Ishikawa (cell line): Measurements from ENCODE around the gene GRAMD1A.
A peak's percentile ranks its signal among the peaks of the same experiment; 100 is the strongest.

Source experiments
- CEBPB ChIP-seq: IDR thresholded peaks from 2 replicates; pipeline ENCODE4 v1.6.1; 2012
- CREB1 ChIP-seq: IDR thresholded peaks from 2 replicates; pipeline ENCODE4 v1.6.1; 2012; ENCODE audit warnings: low read depth
- EGR1 ChIP-seq: IDR thresholded peaks from 2 replicates; pipeline ENCODE4 v1.6.1; 2012
- EP300 ChIP-seq: IDR thresholded peaks from 2 replicates; pipeline ENCODE4 v1.6.1; 2012; ENCODE audit warnings: borderline replicate concordance
- FOXM1 ChIP-seq: IDR thresholded peaks from 2 replicates; pipeline ENCODE4 v1.6.1; 2012; ENCODE audit warnings: low read depth, borderline replicate concordance
- NFIC ChIP-seq: IDR thresholded peaks from 2 replicates; pipeline ENCODE4 v1.6.1; 2012
- RAD21 ChIP-seq: IDR thresholded peaks from 2 replicates; pipeline ENCODE4 v1.6.1; 2012; ENCODE audit warnings: low read depth
- TAF1 ChIP-seq: IDR thresholded peaks from 2 replicates; pipeline ENCODE4 v1.6.1; 2012; ENCODE audit warnings: low read depth, mild to moderate bottlenecking
- TCF12 ChIP-seq: IDR thresholded peaks from 2 replicates; pipeline ENCODE4 v1.6.1; 2012; ENCODE audit warnings: low read depth
- TEAD4 ChIP-seq: IDR thresholded peaks from 2 replicates; pipeline ENCODE4 v1.6.1; 2012
- USF1 ChIP-seq: IDR thresholded peaks from 2 replicates; pipeline ENCODE4 v1.6.1; 2012
- YY1 ChIP-seq: IDR thresholded peaks from 2 replicates; pipeline ENCODE4 v1.6.1; 2012; ENCODE audit warnings: low read depth
- ZBTB7A ChIP-seq: IDR thresholded peaks from 2 replicates; pipeline ENCODE4 v1.6.1; 2012; ENCODE audit warnings: low read depth
- TF ChIP-seq, protein P1 (sequence below): IDR thresholded peaks from 2 replicates; pipeline ENCODE4 v1.6.1; 2012; ENCODE audit warnings: low read depth, mild to moderate bottlenecking
- TF ChIP-seq, protein P2 (sequence below): IDR thresholded peaks from 2 replicates; pipeline ENCODE4 v1.6.1; 2012

Gene GRAMD1A

DNA sequence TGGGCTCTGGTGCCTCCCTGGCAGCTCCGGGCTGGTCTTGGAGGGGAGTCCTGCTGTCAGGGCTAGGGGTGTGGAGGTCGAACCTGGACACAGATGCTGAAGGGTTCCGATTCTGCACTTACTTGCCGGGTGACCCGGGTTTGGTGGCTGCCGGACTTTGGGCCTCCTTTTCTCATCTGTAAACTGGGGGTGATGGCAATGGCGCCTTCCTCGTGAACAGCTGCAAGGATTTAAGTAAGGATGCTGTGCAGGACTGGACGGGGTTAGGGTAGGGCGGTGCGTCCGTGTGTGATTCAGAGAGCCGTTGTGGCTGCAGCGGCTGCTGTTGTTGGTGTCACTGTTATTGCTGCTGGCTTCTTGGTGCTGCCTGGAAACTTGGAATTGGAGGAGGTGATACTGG is 43.8 kb downstream of the GRAMD1A start:
- TF ChIP-seq ZBTB7A (no peak), EGR1 (no peak), YY1 (no peak), EP300 (no peak), TAF1 (no peak), NFIC (no peak), FOXM1 (no peak), RAD21 (no peak), TCF12 (no peak)
- TF ChIP-seq, protein P1, sequence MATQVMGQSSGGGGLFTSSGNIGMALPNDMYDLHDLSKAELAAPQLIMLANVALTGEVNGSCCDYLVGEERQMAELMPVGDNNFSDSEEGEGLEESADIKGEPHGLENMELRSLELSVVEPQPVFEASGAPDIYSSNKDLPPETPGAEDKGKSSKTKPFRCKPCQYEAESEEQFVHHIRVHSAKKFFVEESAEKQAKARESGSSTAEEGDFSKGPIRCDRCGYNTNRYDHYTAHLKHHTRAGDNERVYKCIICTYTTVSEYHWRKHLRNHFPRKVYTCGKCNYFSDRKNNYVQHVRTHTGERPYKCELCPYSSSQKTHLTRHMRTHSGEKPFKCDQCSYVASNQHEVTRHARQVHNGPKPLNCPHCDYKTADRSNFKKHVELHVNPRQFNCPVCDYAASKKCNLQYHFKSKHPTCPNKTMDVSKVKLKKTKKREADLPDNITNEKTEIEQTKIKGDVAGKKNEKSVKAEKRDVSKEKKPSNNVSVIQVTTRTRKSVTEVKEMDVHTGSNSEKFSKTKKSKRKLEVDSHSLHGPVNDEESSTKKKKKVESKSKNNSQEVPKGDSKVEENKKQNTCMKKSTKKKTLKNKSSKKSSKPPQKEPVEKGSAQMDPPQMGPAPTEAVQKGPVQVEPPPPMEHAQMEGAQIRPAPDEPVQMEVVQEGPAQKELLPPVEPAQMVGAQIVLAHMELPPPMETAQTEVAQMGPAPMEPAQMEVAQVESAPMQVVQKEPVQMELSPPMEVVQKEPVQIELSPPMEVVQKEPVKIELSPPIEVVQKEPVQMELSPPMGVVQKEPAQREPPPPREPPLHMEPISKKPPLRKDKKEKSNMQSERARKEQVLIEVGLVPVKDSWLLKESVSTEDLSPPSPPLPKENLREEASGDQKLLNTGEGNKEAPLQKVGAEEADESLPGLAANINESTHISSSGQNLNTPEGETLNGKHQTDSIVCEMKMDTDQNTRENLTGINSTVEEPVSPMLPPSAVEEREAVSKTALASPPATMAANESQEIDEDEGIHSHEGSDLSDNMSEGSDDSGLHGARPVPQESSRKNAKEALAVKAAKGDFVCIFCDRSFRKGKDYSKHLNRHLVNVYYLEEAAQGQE = no peak

- TF ChIP-seq, protein P1 = no peak
- TF ChIP-seq RAD21 = peak; percentile 76
Observed at GRCh38 chr19:35044317-35045117, 44.4 kb downstream of the GRAMD1A start.

DNA sequence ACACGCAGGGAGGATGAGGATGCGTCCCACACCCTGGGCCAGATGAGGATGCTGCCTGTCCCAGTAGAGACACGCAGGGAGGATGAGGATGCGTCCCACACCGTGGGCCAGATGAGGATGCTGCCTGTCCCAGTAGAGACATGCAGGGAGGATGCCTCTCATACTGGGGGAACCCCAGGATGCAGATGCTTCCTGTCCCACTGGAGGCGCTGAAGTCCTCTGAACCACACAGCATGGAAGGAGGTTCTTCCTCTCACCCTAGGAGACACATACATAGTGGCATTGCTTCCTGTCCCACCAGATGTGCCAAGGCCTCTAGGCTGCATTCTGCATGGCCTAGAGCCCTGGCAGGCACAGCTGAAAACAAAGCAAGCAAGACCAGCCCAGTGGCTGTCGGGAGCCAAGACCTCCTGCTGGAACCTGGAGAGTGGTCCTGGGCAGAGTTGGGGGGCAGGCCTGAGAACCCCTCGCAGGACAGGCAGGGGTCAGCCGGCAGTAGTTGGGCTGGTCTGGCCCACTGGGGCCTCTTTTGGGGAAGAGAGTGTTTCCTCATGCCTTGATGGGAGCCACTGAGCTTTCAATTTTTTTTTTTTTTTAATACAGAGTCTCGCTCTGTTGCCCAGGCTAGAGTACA is 45.7 kb downstream of the GRAMD1A start:
- TF ChIP-seq RAD21 (peak; percentile 34), ZBTB7A (no peak)

GRCh38 chr19:35046461-35046860 is 46.3 kb downstream of the GRAMD1A start:
- TF ChIP-seq TCF12 (no peak), RAD21 (no peak), FOXM1 (no peak), ZBTB7A (no peak), YY1 (no peak), EGR1 (no peak), EP300 (no peak), USF1 (no peak), TEAD4 (no peak), CEBPB (no peak), TAF1 (no peak), NFIC (no peak), CREB1 (no peak)
- TF ChIP-seq, protein P1 = no peak
- TF ChIP-seq, protein P2, sequence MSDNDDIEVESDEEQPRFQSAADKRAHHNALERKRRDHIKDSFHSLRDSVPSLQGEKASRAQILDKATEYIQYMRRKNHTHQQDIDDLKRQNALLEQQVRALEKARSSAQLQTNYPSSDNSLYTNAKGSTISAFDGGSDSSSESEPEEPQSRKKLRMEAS = no peak

DNA sequence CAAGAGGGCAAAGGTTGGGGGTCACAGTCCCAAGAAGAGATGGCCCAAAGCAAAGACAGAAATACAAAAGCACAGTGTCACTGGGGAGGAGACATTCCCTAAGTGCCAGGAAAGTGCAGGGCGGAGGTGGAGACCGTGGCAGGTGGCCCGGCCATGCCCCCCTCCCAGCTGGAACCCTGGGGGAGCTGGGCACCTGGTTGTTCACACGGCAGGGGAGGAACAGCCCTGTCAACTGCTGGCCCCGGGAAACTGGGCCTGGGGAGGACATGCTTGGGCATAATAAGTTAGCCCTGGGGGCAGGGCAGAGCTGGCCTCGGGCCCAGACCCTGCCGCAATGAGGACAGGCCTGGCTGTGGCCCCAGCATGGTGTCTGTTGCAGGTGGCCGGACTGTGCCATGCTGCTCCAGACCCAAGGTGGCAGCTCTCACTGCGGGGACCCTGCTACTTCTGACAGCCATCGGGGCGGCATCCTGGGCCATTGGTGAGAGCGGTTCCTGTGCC is 48.8 kb downstream of the GRAMD1A start:
- TF ChIP-seq TAF1 (no peak), CEBPB (no peak), RAD21 (no peak), EGR1 (no peak), EP300 (peak; percentile 71), TCF12 (peak; percentile 94), ZBTB7A (peak; percentile 56), NFIC (peak; percentile 87), CREB1 (no peak), TEAD4 (0 out of 2 replicates have a peak, but pooled peaks have one; percentile 8), FOXM1 (no peak), USF1 (no peak), YY1 (0 out of 2 replicates have a peak, but pooled peaks have one; percentile 7)
- TF ChIP-seq, protein P2 = peak; percentile 44
- TF ChIP-seq, protein P1 = no peak
